ENCODE results near the gene CXCL6. TPM values are rescaled to one million over a fixed set of nuclear protein-coding genes. Genes with fewer than 3 reads are reported as not detected.

Gene CXCL6
- total RNA-seq, 1 experiment from 2014 or later = not detected

DNA sequence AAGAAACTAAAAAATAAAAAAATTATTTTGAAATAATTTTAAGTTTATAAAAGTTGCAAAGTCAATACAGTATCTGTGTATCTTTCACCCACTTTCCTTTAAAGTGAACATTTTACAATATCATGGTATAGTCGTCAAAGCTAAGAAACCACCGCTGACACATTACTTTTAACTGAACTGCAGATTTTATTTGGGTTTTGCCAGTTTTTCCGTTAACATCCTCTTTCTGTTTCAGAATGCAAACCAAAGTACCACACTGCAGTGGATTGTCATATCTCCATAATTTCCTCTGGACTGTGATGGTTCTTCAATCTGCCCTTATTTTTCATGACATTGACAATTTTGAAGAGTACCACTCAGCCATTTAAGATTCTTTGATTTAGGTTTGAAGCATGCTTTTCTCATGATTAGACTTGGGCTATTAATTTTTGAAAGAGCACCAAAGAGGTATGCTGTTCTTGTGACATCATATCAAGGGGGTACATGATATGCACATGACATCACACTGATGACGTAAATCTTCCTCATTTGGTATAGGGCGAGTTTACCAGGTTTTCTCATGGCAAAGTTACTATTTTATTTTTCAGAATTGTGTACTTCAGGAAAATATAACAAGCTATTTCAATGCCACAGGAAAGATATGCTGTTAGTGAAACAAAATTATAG, 29.1 kb downstream of the CXCL6 start:
- DNase-seq (ENCODE audit: extremely low read depth, low read depth) = no peak

DNA sequence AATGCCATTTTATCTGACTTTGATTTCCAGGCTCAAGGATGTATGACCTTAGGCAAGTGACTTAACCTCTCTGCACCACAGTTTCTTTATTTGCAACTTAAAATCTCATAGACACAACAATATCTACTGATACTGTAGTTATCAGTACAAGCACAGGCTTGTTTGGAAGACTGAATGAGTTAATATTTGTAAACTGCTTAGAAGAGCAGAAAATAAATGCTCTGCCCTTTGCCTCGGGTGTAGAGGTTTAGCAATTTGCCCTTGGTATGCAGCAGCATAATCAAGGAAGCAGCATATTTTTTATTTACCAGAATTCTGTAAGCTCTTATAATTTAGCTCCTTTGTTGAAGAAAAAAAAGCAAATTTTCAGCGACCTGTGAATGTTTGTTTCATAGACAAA, 29.8 kb downstream of the CXCL6 start:
- DNase-seq (ENCODE audit: extremely low read depth, low read depth) = no peak

DNA sequence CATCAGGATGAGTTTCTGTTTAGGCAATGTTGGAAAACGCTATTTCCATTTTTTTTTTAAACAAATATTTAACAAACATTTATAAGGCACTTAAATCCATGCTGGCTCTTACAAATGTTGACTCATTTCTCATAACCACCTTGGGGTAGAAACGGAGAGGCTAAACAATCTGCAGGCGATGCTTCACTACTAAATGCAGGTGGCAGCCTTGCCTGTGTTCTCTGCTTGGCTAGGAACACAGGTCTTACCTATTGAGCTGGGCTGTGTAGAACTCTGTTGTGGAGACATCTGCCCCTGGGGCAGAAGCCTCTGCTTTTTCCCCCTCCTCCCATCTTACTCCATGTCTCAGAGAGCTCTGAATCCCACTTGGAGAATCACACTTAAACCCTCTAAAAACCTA, 31.3 kb downstream of the CXCL6 start:
- DNase-seq (ENCODE audit: extremely low read depth, low read depth) = no peak

DNA sequence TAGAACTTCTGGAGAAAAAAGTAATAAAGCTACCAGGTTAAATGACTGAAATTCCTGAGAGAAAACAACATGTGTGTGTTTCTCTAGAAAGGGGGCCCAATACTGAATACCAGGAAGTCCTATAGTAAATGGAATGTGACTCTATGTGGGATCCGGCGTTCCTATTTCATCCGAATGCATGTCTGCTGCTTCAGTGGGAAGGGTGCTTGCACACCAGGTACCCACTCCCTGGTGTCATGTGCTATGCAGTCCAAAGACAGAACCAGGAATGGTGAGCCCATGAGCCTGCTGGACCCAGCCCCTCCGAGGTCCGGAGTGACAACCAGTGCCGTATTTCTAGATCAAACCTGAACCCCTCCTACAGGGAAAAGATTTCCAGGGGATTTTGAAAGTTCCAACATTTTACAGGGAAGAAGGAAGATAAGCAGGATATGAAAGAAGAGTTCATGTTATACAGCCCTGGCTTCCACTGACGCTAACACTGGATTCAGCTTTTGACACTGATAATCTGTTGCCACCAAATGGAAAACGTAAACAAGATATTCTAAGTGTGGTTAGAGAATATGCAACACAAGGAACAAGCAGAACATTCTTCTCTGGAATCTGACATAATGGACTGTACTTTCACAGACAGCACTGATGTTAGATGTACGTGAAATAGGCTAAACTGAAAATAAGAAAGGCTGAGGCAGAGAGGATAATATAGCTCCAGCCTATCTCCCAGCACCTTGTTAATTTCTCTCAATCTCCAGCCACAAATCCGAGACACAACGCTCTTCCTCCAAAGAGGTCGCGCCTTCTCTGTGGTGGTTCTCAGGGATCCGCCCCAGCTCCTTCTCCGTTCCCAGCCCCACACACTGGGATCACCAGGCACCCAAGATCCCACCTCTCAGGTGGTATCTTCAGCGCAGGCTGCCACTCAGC, 32.0 kb downstream of the CXCL6 start:
- DNase-seq (ENCODE audit: extremely low read depth, low read depth) = no peak

DNA sequence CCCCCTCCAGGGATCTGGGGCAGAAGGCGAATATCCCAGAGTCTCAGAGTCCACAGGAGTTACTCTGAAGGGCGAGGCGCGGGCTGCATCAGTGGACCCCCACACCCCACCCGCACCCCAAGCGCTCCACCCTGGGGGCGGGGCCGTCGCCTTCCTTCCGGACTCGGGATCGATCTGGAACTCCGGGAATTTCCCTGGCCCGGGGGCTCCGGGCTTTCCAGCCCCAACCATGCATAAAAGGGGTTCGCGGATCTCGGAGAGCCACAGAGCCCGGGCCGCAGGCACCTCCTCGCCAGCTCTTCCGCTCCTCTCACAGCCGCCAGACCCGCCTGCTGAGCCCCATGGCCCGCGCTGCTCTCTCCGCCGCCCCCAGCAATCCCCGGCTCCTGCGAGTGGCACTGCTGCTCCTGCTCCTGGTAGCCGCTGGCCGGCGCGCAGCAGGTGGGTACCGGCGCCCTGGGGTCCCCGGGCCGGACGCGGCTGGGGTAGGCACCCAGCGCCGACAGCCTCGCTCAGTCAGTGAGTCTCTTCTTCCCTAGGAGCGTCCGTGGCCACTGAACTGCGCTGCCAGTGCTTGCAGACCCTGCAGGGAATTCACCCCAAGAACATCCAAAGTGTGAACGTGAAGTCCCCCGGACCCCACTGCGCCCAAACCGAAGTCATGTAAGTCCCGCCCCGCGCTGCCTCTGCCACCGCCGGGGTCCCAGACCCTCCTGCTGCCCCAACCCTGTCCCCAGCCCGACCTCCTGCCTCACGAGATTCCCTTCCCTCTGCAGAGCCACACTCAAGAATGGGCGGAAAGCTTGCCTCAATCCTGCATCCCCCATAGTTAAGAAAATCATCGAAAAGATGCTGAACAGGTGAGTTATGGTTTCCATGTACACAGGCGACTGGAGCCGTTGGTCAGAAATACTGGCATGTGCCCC, 32.9 kb downstream of the CXCL6 start, which contains the start of gene CXCL1:
TSS of gene CXCL1 (plus strand) at position 264 of the 926 bp plus-strand sequence. CDS start at position 342, 78 bp downstream.
- DNase-seq (ENCODE audit: extremely low read depth, low read depth) = peak; percentile 91

DNA sequence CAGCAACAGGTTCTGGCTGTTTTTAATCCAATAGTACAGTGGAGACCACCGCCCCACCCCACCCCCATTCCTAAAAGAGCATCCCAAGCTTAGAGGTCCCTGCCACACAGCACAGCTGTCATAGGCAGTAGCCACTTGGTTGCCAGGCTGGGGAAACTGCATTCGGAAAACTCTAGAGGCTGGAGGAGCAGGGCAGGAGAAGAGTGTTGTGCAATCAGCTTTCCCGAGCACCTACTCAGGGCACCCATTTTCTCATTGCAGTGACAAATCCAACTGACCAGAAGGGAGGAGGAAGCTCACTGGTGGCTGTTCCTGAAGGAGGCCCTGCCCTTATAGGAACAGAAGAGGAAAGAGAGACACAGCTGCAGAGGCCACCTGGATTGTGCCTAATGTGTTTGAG, 33.8 kb downstream of the CXCL6 start:
- DNase-seq (ENCODE audit: extremely low read depth, low read depth) = peak; percentile 81

DNA sequence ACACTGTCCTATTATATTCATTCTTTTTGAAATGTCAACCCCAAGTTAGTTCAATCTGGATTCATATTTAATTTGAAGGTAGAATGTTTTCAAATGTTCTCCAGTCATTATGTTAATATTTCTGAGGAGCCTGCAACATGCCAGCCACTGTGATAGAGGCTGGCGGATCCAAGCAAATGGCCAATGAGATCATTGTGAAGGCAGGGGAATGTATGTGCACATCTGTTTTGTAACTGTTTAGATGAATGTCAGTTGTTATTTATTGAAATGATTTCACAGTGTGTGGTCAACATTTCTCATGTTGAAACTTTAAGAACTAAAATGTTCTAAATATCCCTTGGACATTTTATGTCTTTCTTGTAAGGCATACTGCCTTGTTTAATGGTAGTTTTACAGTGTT, 34.3 kb downstream of the CXCL6 start:
- DNase-seq (ENCODE audit: extremely low read depth, low read depth) = no peak

DNA sequence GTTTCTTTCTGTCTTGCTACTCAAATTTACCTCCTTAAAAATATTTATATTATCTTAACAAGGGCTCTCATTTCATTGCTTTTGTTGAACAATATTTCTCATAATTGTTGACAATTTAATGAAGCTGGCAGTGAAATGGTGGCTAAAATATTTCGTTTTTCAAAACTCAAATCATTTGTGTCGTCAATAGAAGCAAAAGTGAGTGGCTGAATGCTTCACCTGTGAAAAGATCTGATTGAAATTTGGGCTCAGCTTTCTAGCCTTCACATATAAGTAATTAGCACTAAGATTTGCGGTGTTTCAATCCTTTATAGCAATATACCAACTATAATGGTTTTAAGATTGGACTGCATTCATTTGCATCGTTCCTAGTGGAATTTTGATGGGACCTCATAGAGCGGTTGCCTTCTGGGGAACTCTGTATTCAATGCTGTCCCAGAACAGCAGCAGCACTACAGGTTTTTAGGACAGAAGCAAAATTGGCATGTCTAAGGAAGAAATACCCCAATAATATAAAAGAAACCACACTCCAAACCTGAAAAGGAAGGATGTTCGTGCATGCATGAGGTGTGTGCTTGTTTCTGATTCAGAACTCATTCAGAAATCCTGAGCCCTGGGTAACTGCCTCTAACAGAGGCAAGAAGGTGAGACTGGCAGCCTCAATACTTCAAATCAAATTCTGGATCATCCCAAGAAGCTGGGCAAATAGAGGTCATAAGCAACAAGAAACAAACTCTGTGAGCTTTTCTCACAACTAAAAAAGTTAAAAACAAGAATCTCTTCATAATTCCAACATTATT, 35.2 kb downstream of the CXCL6 start:
- DNase-seq (ENCODE audit: extremely low read depth, low read depth) = no peak

DNA sequence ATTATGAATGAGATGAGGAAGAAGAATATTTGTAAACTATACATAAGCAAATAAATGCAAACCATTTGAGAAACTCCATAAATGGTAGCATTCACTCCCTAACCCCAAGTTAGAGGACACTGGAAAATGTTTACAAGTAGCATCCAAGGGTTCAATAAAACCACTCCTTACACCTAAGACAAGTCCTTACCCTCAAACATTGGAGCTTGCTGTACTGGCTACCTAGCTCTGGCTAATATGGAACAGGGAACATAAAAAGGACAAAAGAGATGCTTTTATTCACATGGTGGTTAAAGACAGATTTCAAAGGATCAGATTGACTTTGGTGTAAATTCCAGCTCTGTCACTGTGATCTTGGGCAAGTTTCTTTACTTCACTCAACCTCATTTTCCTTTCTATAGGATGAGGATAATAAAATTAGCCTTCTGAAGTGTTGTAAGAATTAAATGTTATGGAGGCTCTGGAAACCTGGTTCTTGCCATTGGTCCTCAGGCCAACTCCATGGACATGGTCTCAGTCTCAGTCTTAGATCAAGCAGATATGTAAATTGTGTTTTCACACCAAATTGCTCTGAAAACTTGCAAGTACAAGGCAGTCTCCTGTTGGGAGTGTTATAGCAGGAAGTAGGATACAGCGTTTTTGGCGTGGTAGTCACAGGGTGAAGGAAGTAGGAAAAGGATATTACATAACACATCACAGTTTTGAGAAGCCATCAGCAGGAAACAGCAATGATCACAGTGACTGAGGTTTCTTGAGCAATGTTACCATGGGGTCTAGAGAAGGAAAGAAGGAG, 36.0 kb downstream of the CXCL6 start:
- peak; percentile 81 for DNase-seq (ENCODE audit: extremely low read depth, low read depth)

DNA sequence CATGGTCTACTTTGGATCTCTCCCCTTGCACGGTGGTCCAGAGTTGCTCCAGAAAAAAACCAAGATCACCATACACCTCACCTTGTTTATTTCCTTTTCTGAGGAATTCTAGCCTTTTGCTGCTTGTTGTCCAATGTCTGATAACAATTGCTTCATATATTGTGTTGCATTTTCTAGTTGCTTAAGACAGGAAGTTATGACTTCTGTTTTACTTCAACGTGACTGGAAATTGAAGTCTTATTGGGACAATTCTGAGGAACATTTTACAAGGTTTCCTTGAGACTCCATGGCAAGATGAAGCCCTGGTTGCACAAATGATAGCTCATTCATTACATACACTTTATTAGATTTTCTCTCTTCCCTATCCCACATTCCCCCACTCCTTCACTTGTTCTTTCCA, 37.9 kb downstream of the CXCL6 start:
- no peak for DNase-seq (ENCODE audit: extremely low read depth, low read depth)

DNA sequence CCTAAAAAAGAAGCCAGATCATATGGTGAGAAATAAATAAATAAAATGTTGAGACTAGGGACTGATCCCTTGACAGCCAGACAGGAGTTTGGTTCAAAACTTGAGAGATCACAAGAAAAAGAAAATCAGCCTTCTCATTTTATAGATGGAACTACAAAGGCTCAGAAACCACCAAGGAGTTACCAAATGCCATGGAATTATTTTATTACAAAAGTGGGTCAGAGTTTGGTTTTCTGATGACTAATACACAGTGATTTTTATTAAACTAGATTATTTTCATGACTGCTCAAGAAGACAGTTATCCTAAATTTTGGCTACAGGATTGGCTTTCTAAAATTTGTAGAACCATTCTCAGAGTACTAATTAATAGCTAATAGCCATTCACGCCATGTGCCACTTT, 38.9 kb downstream of the CXCL6 start:
- DNase-seq (ENCODE audit: extremely low read depth, low read depth) = no peak

DNA sequence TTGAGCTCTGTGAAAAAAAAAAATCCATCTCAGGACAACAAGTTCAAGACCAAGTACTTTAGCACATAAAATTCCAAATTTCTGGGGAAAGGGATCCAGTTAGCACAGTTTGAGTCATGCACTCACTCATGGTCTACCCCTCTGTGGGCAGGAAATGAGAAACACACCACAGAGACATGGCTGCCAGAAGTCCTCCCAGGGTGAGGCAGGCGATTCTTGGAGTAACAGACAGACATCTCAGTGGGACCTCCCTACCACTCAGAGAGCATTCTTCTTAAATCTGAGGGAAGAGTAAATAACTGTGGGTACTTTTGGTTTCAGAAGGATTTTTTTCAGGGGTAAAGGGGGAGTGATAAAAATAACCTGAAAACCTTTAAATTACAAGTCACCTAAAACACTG, 46.8 kb downstream of the CXCL6 start:
- no peak for DNase-seq (ENCODE audit: extremely low read depth, low read depth)

DNA sequence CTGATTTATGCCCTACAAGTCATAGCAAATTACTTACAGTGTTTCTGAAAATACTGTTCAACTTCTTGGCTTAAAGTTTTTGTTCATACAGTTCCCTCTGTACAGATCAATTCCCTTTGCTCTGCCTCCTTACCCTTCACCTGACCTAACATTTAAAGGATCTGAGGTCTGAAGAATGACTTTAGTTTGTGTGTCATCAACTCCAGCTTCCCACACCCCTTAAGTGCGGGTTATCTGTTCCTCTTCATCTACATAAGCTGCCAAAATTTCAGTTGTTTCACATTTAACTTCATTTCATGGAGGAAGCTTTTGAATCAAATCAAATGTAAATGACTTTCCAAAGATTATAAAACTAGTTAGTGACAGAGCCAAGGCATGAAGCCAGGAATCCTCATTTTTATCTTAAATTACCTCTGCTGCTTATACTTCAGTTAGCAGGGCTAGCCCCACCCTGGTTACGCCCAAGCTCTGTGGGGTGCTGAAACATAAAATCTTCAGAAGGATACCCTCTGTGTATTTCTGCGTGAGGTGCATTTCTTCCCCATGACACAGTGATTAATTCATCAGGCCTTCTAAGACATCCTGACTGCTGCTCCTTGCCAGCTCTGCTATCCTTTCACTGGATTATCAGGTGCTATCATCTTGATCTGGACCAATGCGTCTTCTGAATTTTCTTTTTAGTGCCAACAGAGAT, 49.2 kb downstream of the CXCL6 start:
- no peak for DNase-seq (ENCODE audit: extremely low read depth, low read depth)

Other genes starting within 250 kb of the CXCL6 start
- gene RASSF6, start 216.2 kb upstream of the CXCL6 start, total RNA-seq (2014; rRNA removed; shearing (Covaris generic)) = 0.07 and 0.29 TPM in 2 replicates
- gene CXCL8, start 96.1 kb upstream of the CXCL6 start, total RNA-seq (2014; rRNA removed; shearing (Covaris generic)) = 1,552 and 1,559 TPM in 2 replicates
- gene PF4V1, start 16.6 kb downstream of the CXCL6 start, total RNA-seq (2014; rRNA removed; shearing (Covaris generic)) = 0.27 TPM in 1 of 2 replicates, not detected in the other
- gene CXCL1, start 32.7 kb downstream of the CXCL6 start, total RNA-seq (2014; rRNA removed; shearing (Covaris generic)) = 507 and 527 TPM in 2 replicates
- gene PF4, start 145.3 kb downstream of the CXCL6 start, total RNA-seq (2014; rRNA removed; shearing (Covaris generic)) = not detected in 2 replicates
- gene PPBP, start 151.5 kb downstream of the CXCL6 start, total RNA-seq (2014; rRNA removed; shearing (Covaris generic)) = not detected in 2 replicates
- 155 and 183 TPM in 2 replicates for gene CXCL5, start 162.0 kb downstream of the CXCL6 start, total RNA-seq (2014; rRNA removed; shearing (Covaris generic))
- gene CXCL3, start 202.0 kb downstream of the CXCL6 start, total RNA-seq (2014; rRNA removed; shearing (Covaris generic)) = 11.1 and 12.8 TPM in 2 replicates

All from NCI-H460 (cell line).